GM23338 (cell line): ENCODE measurements around the gene HAUS8. TPM values are rescaled to one million over a fixed set of nuclear protein-coding genes. Genes with fewer than 3 reads are reported as not detected.

Source experiments
- ATAC-seq: fragments of 200-7000 bp; cut with Tn5 transposase; 3 replicates; pipeline ENCODE4 v1.9.1; 2020
- DNase-seq: peaks from one replicate; pipeline ENCODE4 v3.0.0-alpha.2; 2015; ENCODE audit warnings: low spot score
- H2AFZ ChIP-seq: fragments of 200-600 bp; sonication (generic); 2 replicates; pipeline ENCODE4 v1.8.0; 2016; ENCODE audit warnings: antibody characterized with exemption, mild to moderate bottlenecking, moderate library complexity
- H3F3A ChIP-seq: fragments of 200-600 bp; sonication (generic); replicated peaks from 2 replicates; pipeline ENCODE4 v1.8.0; 2017; ENCODE audit warnings: antibody characterized with exemption, mixed run types, low read depth
- H3K27ac ChIP-seq: fragments of 200-600 bp; sonication (generic); 2 replicates; pipeline ENCODE4 v1.6.1; 2016; ENCODE audit warnings: low read depth
- H3K27me3 ChIP-seq: fragments of 200-600 bp; sonication (generic); 2 replicates; pipeline ENCODE4 v1.8.0; 2016; ENCODE audit warnings: mild to moderate bottlenecking, mixed run types, moderate library complexity; ENCODE audit not compliant: insufficient read depth
- H3K36me3 ChIP-seq: fragments of 200-600 bp; sonication (generic); 2 replicates; pipeline ENCODE4 v1.8.0; 2016; ENCODE audit warnings: mild to moderate bottlenecking; ENCODE audit not compliant: insufficient read depth
- H3K4me1 ChIP-seq: fragments of 200-600 bp; sonication (generic); 2 replicates; pipeline ENCODE4 v1.8.0; 2016; ENCODE audit warnings: mild to moderate bottlenecking, moderate library complexity; ENCODE audit not compliant: insufficient read depth
- H3K4me2 ChIP-seq: fragments of 200-600 bp; sonication (generic); 2 replicates; pipeline ENCODE4 v1.7.1; 2017; ENCODE audit warnings: mixed run types
- H3K4me3 ChIP-seq: fragments of 200-600 bp; sonication (generic); 2 replicates; pipeline ENCODE4 v1.6.1; 2016; ENCODE audit warnings: mixed run types
- H3K79me2 ChIP-seq: fragments of 200-600 bp; sonication (generic); replicated peaks from 2 replicates; pipeline ENCODE4 v1.8.0; 2017; ENCODE audit warnings: mild to moderate bottlenecking; ENCODE audit not compliant: insufficient read depth
- H3K9me2 ChIP-seq: fragments of 200-600 bp; sonication (generic); 2 replicates; pipeline ENCODE4 v1.8.0; 2017; ENCODE audit not compliant: insufficient read depth
- H4K20me1 ChIP-seq: fragments of 200-600 bp; sonication (generic); replicated peaks from 2 replicates; pipeline ENCODE4 v1.8.0; 2017; ENCODE audit warnings: mild to moderate bottlenecking; ENCODE audit not compliant: insufficient read depth
- H3K27ac Mint-ChIP-seq: 2 replicates; pipeline ENCODE4 v1.8.0; 2020; ENCODE audit warnings: inconsistent platforms, mild to moderate bottlenecking, moderate library complexity, mixed read lengths
- H3K27me3 Mint-ChIP-seq: 3 replicates; pipeline ENCODE4 v1.8.0; 2022; ENCODE audit warnings: low read depth, mild to moderate bottlenecking, moderate library complexity, mixed read lengths, inconsistent platforms; ENCODE audit not compliant: insufficient read depth, poor library complexity
- H3K36me3 Mint-ChIP-seq: 3 replicates; pipeline ENCODE4 v1.8.0; 2021; ENCODE audit warnings: low read depth, mild to moderate bottlenecking, inconsistent platforms, moderate library complexity, mixed read lengths
- H3K4me1 Mint-ChIP-seq: 3 replicates; pipeline ENCODE4 v1.8.0; 2020; ENCODE audit warnings: mild to moderate bottlenecking, inconsistent platforms, mixed read lengths
- H3K4me3 Mint-ChIP-seq: 3 replicates; pipeline ENCODE4 v1.8.0; 2021; ENCODE audit warnings: moderate library complexity, mild to moderate bottlenecking, inconsistent platforms, mixed read lengths
- H3K9me3 Mint-ChIP-seq: 3 replicates; pipeline ENCODE4 v1.8.0; 2020; ENCODE audit warnings: moderate library complexity, mild to moderate bottlenecking, inconsistent platforms, mixed read lengths
- EZH2 ChIP-seq: fragments of 200-600 bp; sonication (generic); IDR thresholded peaks from one replicate; pipeline ENCODE4 v1.8.0; 2017; ENCODE audit warnings: antibody characterized with exemption, mild to moderate bottlenecking, low read depth; ENCODE audit not compliant: unreplicated experiment
- EZH2phosphoT487 ChIP-seq: fragments of 200-600 bp; sonication (generic); IDR thresholded peaks from one replicate; pipeline ENCODE4 v1.8.1; 2018; ENCODE audit warnings: antibody characterized with exemption; ENCODE audit not compliant: unreplicated experiment
- NANOG ChIP-seq: IDR thresholded peaks from 2 replicates; pipeline ENCODE4 v1.6.1; 2016; ENCODE audit warnings: antibody characterized with exemption, borderline replicate concordance
- STAT1 ChIP-seq: IDR thresholded peaks from one replicate; pipeline ENCODE4 v1.6.1; 2016; ENCODE audit warnings: antibody characterized with exemption; ENCODE audit not compliant: unreplicated experiment
- ZNF331 ChIP-seq: fragments of 250-450 bp; sonication (Bioruptor Pico); IDR thresholded peaks from 2 replicates; pipeline ENCODE4 v1.5.0; 2020; ENCODE audit warnings: low read depth, mild to moderate bottlenecking, moderate library complexity
- polyA plus RNA-seq: library from polyadenylated mRNA; unstranded; fragments of >200 nt; fragmentation: Nextera tagmentation; extraction: Ambion mirVana; gene quantifications from 2 replicates; pipeline ENCODE4 v1.2.1, GENCODE V29; 2016
- total RNA-seq: library from RNA; depleted of rRNA; stranded (reverse); fragments of >200 nt; shearing (Covaris generic); gene quantifications from 2 replicates; pipeline ENCODE4 v1.2.3, GENCODE V29; 2014
- TF ChIP-seq, protein P1 (sequence below): fragments of 250-450 bp; sonication (Bioruptor Pico); IDR thresholded peaks from 2 replicates; pipeline ENCODE4 v1.5.0; 2020; ENCODE audit warnings: mild to moderate bottlenecking, moderate library complexity
- TF ChIP-seq, protein P2 (sequence below): IDR thresholded peaks from one replicate; pipeline ENCODE4 v1.6.1; 2018; ENCODE audit warnings: antibody characterized with exemption; ENCODE audit not compliant: unreplicated experiment
- TF ChIP-seq, protein P3 (sequence below), 2 experiments: fragments of 200-600 bp in 1 of 2; sonication (generic) in 1 of 2; conservative IDR thresholded peaks; 2 replicates each; pipeline versions ENCODE4 v1.5.1 to v1.6.1; 2016 to 2017; ENCODE audit warnings: antibody characterized with exemption in 2 of 2, low read depth in 2 of 2, mild to moderate bottlenecking in 2 of 2, moderate library complexity in 1 of 2

HAUS8 gene
- total and polyA plus RNA-seq, 2 experiments from 2014 or later: 11.1 to 33.3 TPM

GRCh38 chr19:17104679-17105078 is 29.4 kb upstream of the HAUS8 start:
- no peak overlapping the region for H3K27ac Mint-ChIP-seq
- no peaks in the 10 kb centered on the region for H3F3A ChIP-seq
- peaks cover 50% of the 10 kb centered on the region for H3K36me3 Mint-ChIP-seq
- no peak overlapping the region for H3K4me3 Mint-ChIP-seq
- no peaks in the 10 kb centered on the region; the same call in 1 of the 2 replicates for H4K20me1 ChIP-seq
- peaks cover 8% of the 10 kb centered on the region; the same call in 2 of the 3 replicates for H3K4me1 Mint-ChIP-seq
- peaks cover 9% of the 10 kb centered on the region for H3K27me3 Mint-ChIP-seq
- ATAC-seq (no peak), DNase-seq (no peak)
- H3K27me3 ChIP-seq: no peaks in the 10 kb centered on the region
- H3K9me3 Mint-ChIP-seq: peaks cover 15% of the 10 kb centered on the region
- H3K4me3 ChIP-seq: no peak overlapping the region
- no peak overlapping the region for H3K4me2 ChIP-seq
- H3K9me2 ChIP-seq: no peaks in the 10 kb centered on the region
- no peak overlapping the region for H3K27ac ChIP-seq
- H3K4me1 ChIP-seq: no peaks in the 10 kb centered on the region
- TF ChIP-seq EZH2 (no peak), STAT1 (no peak), ZNF331 (CRISPR knock-in tag) (no peak), EZH2phosphoT487 (no peak), NANOG (no peak)
- TF ChIP-seq, protein P1, sequence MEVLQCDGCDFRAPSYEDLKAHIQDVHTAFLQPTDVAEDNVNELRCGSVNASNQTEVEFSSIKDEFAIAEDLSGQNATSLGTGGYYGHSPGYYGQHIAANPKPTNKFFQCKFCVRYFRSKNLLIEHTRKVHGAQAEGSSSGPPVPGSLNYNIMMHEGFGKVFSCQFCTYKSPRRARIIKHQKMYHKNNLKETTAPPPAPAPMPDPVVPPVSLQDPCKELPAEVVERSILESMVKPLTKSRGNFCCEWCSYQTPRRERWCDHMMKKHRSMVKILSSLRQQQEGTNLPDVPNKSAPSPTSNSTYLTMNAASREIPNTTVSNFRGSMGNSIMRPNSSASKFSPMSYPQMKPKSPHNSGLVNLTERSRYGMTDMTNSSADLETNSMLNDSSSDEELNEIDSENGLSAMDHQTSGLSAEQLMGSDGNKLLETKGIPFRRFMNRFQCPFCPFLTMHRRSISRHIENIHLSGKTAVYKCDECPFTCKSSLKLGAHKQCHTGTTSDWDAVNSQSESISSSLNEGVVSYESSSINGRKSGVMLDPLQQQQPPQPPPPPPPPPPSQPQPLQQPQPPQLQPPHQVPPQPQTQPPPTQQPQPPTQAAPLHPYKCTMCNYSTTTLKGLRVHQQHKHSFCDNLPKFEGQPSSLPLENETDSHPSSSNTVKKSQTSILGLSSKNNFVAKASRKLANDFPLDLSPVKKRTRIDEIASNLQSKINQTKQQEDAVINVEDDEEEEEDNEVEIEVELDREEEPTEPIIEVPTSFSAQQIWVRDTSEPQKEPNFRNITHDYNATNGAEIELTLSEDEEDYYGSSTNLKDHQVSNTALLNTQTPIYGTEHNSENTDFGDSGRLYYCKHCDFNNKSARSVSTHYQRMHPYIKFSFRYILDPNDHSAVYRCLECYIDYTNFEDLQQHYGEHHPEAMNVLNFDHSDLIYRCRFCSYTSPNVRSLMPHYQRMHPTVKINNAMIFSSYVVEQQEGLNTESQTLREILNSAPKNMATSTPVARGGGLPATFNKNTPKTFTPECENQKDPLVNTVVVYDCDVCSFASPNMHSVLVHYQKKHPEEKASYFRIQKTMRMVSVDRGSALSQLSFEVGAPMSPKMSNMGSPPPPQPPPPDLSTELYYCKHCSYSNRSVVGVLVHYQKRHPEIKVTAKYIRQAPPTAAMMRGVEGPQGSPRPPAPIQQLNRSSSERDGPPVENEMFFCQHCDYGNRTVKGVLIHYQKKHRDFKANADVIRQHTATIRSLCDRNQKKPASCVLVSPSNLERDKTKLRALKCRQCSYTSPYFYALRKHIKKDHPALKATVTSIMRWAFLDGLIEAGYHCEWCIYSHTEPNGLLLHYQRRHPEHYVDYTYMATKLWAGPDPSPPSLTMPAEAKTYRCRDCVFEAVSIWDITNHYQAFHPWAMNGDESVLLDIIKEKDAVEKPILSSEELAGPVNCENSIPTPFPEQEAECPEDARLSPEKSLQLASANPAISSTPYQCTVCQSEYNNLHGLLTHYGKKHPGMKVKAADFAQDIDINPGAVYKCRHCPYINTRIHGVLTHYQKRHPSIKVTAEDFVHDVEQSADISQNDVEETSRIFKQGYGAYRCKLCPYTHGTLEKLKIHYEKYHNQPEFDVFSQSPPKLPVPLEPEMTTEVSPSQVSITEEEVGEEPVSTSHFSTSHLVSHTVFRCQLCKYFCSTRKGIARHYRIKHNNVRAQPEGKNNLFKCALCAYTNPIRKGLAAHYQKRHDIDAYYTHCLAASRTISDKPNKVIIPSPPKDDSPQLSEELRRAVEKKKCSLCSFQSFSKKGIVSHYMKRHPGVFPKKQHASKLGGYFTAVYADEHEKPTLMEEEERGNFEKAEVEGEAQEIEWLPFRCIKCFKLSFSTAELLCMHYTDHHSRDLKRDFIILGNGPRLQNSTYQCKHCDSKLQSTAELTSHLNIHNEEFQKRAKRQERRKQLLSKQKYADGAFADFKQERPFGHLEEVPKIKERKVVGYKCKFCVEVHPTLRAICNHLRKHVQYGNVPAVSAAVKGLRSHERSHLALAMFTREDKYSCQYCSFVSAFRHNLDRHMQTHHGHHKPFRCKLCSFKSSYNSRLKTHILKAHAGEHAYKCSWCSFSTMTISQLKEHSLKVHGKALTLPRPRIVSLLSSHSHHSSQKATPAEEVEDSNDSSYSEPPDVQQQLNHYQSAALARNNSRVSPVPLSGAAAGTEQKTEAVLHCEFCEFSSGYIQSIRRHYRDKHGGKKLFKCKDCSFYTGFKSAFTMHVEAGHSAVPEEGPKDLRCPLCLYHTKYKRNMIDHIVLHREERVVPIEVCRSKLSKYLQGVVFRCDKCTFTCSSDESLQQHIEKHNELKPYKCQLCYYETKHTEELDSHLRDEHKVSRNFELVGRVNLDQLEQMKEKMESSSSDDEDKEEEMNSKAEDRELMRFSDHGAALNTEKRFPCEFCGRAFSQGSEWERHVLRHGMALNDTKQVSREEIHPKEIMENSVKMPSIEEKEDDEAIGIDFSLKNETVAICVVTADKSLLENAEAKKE (CRISPR knock-in tag): no peak
- TF ChIP-seq, protein P2, sequence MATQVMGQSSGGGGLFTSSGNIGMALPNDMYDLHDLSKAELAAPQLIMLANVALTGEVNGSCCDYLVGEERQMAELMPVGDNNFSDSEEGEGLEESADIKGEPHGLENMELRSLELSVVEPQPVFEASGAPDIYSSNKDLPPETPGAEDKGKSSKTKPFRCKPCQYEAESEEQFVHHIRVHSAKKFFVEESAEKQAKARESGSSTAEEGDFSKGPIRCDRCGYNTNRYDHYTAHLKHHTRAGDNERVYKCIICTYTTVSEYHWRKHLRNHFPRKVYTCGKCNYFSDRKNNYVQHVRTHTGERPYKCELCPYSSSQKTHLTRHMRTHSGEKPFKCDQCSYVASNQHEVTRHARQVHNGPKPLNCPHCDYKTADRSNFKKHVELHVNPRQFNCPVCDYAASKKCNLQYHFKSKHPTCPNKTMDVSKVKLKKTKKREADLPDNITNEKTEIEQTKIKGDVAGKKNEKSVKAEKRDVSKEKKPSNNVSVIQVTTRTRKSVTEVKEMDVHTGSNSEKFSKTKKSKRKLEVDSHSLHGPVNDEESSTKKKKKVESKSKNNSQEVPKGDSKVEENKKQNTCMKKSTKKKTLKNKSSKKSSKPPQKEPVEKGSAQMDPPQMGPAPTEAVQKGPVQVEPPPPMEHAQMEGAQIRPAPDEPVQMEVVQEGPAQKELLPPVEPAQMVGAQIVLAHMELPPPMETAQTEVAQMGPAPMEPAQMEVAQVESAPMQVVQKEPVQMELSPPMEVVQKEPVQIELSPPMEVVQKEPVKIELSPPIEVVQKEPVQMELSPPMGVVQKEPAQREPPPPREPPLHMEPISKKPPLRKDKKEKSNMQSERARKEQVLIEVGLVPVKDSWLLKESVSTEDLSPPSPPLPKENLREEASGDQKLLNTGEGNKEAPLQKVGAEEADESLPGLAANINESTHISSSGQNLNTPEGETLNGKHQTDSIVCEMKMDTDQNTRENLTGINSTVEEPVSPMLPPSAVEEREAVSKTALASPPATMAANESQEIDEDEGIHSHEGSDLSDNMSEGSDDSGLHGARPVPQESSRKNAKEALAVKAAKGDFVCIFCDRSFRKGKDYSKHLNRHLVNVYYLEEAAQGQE: no peak
- TF ChIP-seq, protein P3, sequence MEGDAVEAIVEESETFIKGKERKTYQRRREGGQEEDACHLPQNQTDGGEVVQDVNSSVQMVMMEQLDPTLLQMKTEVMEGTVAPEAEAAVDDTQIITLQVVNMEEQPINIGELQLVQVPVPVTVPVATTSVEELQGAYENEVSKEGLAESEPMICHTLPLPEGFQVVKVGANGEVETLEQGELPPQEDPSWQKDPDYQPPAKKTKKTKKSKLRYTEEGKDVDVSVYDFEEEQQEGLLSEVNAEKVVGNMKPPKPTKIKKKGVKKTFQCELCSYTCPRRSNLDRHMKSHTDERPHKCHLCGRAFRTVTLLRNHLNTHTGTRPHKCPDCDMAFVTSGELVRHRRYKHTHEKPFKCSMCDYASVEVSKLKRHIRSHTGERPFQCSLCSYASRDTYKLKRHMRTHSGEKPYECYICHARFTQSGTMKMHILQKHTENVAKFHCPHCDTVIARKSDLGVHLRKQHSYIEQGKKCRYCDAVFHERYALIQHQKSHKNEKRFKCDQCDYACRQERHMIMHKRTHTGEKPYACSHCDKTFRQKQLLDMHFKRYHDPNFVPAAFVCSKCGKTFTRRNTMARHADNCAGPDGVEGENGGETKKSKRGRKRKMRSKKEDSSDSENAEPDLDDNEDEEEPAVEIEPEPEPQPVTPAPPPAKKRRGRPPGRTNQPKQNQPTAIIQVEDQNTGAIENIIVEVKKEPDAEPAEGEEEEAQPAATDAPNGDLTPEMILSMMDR (conservative IDR thresholded peaks at IDR 0.05; ENCODE audit: low read depth in 2 of 2): no peak
- H3K36me3 ChIP-seq: no peaks in the 10 kb centered on the region; the same call in 1 of the 2 replicates
- H3K79me2 ChIP-seq: peaks cover 31% of the 10 kb centered on the region
- no peak overlapping the region for H2AFZ ChIP-seq
